ENCODE data around the gene SF3A1.
A peak's percentile ranks its signal among the peaks of the same experiment; 100 is the strongest.

SF3A1 gene

DNA sequence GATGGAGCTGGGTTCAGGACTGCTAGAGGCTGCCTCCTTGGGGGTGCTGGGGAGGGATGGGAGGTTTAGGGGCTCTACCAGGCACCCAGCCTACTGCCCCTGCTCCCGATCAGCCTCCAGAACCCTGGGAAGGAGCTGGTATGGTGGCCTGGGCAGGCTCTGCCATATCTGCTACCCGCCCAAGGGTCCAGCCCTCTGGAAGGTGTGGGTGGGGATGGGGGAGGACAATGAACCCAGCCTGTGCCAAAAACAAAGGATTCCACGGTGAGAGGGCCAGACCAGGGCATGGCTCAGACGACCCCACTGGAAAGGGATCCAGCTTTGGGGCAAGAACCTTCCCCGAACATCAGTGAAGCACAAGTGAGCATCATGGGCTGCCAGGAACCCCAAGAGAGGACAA is 70.4 kb downstream of the SF3A1 start:
- WGBS, 2 donors (ENCODE audit: extremely low coverage in 2 of 2, insufficient read length in 2 of 2, insufficient replicate concordance in 1 of 2), result no CpG with 5 or more reads among the region's 5 CpGs
- H3K27ac ChIP-seq (replicated peaks; ENCODE audit: low read length), result no peak overlapping the region
- H3K14ac ChIP-seq (ENCODE audit: low read length), result no peak overlapping the region
- no peaks in the 10 kb centered on the region for H3K9me3 ChIP-seq (replicated peaks in 1 of 2; ENCODE audit: control insufficient read depth in 2 of 2, insufficient read depth in 1 of 2, low read depth in 1 of 2, low read length in 2 of 2)
- no peak overlapping the region for H4K91ac ChIP-seq (ENCODE audit: low read depth, low read length, poor library complexity)
- no peak overlapping the region for H3K4me3 ChIP-seq (ENCODE audit: low read length in 2 of 2)
- H3K27me3 ChIP-seq (ENCODE audit: control insufficient read depth in 3 of 3, insufficient read depth in 3 of 3, low read depth in 1 of 3, low read length in 3 of 3), result peaks cover 0 to 6% (median 0%) of the 10 kb centered on the region in 3 experiments
- H2BK15ac ChIP-seq (ENCODE audit: low read length), result peak overlapping the region; percentile 55
- peak overlapping the region; percentile 56 for H2BK5ac ChIP-seq (ENCODE audit: low read length)
- no peak overlapping the region for H2AFZ ChIP-seq (ENCODE audit: low read length)
- H3K9ac ChIP-seq (ENCODE audit: low read depth, low read length, poor library complexity), result no peak overlapping the region
- no peak overlapping the region for H4K8ac ChIP-seq (ENCODE audit: low read depth, low read length)
- H2BK120ac ChIP-seq (ENCODE audit: low read depth, low read length), result peak overlapping the region; percentile 81
- peaks cover 15 to 18% of the 10 kb centered on the region in 2 donors for H3K4me1 ChIP-seq (ENCODE audit: control insufficient read depth in 2 of 2, insufficient read depth in 1 of 2, low read depth in 1 of 2, low read length in 2 of 2)
- no peaks in the 10 kb centered on the region for H3K36me3 ChIP-seq (replicated peaks in 1 of 2; ENCODE audit: control insufficient read depth in 2 of 2, insufficient read depth in 2 of 2, low read length in 2 of 2)
- H3K4me2 ChIP-seq (ENCODE audit: insufficient read depth, low read length, poor library complexity, severe bottlenecking), result no peak overlapping the region
- no peaks in the 10 kb centered on the region for H3K79me1 ChIP-seq (ENCODE audit: low read depth, low read length)
- H3K23ac ChIP-seq (ENCODE audit: low read depth, low read length, poor library complexity), result peak overlapping the region; percentile 62
- H2AK5ac ChIP-seq (ENCODE audit: low read depth, low read length), result peak overlapping the region; percentile 95
- H2BK12ac ChIP-seq (ENCODE audit: low read length), result no peak overlapping the region
- no peak for DNase-seq (ENCODE audit: low spot score)
- H3K18ac ChIP-seq (ENCODE audit: low read length), result peak overlapping the region; percentile 71
- H3K4ac ChIP-seq (ENCODE audit: low read length), result no peak overlapping the region

DNA sequence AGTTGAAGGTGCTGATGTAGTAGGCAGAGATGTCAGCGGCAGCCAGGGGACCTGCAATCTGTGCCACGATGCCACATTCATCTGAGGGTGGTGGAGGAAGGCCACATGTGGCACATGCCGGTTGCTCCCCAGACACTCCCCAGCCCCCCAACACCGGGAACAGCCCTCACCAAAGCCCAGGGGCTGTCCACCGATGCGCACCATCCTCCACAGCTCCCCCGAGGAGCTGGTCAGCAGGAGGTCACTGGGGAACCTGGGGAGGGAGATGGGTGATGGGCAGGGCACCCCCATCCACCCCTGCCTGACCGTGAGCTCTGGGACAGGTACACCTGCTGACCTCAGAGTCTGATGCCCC is 70.9 kb downstream of the SF3A1 start:
- Histone ChIP-seq H3K4me2 (ENCODE audit: insufficient read depth, low read length, poor library complexity, severe bottlenecking) (no peak overlapping the region), H3K36me3 (replicated peaks in 1 of 2; ENCODE audit: control insufficient read depth in 2 of 2, insufficient read depth in 2 of 2, low read length in 2 of 2) (no peaks in the 10 kb centered on the region), H3K79me1 (ENCODE audit: low read depth, low read length) (no peaks in the 10 kb centered on the region), H3K9me3 (replicated peaks in 1 of 2; ENCODE audit: control insufficient read depth in 2 of 2, insufficient read depth in 1 of 2, low read depth in 1 of 2, low read length in 2 of 2) (no peaks in the 10 kb centered on the region), H3K23ac (ENCODE audit: low read depth, low read length, poor library complexity) (peak overlapping the region; percentile 50), H3K4me3 (ENCODE audit: low read length in 2 of 2) (no peak overlapping the region), H4K91ac (ENCODE audit: low read depth, low read length, poor library complexity) (no peak overlapping the region), H3K27me3 (ENCODE audit: control insufficient read depth in 3 of 3, insufficient read depth in 3 of 3, low read depth in 1 of 3, low read length in 3 of 3) (peaks cover 0 to 6% (median 0%) of the 10 kb centered on the region in 3 experiments), H3K4ac (ENCODE audit: low read length) (no peak overlapping the region), H3K27ac (replicated peaks; ENCODE audit: low read length) (no peak overlapping the region), H2BK15ac (ENCODE audit: low read length) (no peak overlapping the region), H2AK5ac (ENCODE audit: low read depth, low read length) (peak overlapping the region; percentile 95), H2BK12ac (ENCODE audit: low read length) (no peak overlapping the region), H2BK120ac (ENCODE audit: low read depth, low read length) (peak overlapping the region; percentile 81), H3K4me1 (ENCODE audit: control insufficient read depth in 2 of 2, insufficient read depth in 1 of 2, low read depth in 1 of 2, low read length in 2 of 2) (peaks cover 13 to 17% of the 10 kb centered on the region in 2 donors), H2BK5ac (ENCODE audit: low read length) (no peak overlapping the region), H3K18ac (ENCODE audit: low read length) (peak overlapping the region; percentile 25), H4K8ac (ENCODE audit: low read depth, low read length) (no peak overlapping the region), H3K9ac (ENCODE audit: low read depth, low read length, poor library complexity) (peak overlapping the region; percentile 66), H3K14ac (ENCODE audit: low read length) (no peak overlapping the region), H2AFZ (ENCODE audit: low read length) (no peak overlapping the region)
- no CpG with 5 or more reads among the region's 8 CpGs for WGBS, 2 donors (ENCODE audit: extremely low coverage in 2 of 2, insufficient read length in 2 of 2, insufficient replicate concordance in 1 of 2)
- no peak for DNase-seq (ENCODE audit: low spot score)

DNA sequence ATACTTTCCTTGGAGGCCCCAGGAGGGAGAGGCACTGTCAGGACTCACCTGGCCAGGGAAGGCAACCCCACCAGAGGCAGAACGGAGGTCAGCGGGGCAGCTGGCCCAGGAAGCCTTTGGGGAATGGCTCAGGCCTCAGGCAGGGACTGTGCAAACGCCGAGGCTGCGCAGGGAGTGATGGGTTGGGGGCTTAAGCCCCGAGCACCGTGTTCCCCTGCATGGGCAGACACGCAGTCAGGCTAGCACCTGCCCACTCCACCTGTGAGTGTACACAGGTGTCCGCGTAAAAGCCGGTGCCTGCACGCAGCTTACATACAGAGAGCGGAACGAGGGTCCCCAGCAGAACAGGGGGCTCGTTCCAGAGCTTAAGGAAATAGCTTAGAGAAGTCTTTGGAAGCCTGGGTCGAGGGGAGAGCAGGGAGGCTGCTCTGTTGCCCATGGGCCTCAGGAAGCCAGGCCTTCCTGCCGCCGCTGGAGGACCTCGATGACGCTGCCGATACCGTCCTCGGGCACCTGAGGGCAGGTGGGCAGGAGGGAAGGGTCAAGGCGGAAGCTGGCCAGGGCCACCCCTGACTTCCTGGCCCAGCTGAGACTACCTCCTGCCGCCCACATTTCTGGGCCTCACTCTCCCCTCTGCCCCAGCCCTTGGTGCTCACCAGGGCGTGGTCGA is 71.4 kb downstream of the SF3A1 start:
- Histone ChIP-seq H2BK12ac (ENCODE audit: low read length) (no peak overlapping the region), H4K8ac (ENCODE audit: low read depth, low read length) (no peak overlapping the region), H3K4me2 (ENCODE audit: insufficient read depth, low read length, poor library complexity, severe bottlenecking) (no peak overlapping the region), H3K14ac (ENCODE audit: low read length) (no peak overlapping the region), H3K9ac (ENCODE audit: low read depth, low read length, poor library complexity) (peak overlapping the region; percentile 66), H3K27ac (replicated peaks; ENCODE audit: low read length) (no peak overlapping the region), H3K4me1 (ENCODE audit: control insufficient read depth in 2 of 2, insufficient read depth in 1 of 2, low read depth in 1 of 2, low read length in 2 of 2) (peaks cover 9 to 12% of the 10 kb centered on the region in 2 donors), H3K23ac (ENCODE audit: low read depth, low read length, poor library complexity) (peak overlapping the region; percentile 50), H3K18ac (ENCODE audit: low read length) (peak overlapping the region; percentile 25), H3K9me3 (replicated peaks in 1 of 2; ENCODE audit: control insufficient read depth in 2 of 2, insufficient read depth in 1 of 2, low read depth in 1 of 2, low read length in 2 of 2) (no peaks in the 10 kb centered on the region), H3K36me3 (replicated peaks in 1 of 2; ENCODE audit: control insufficient read depth in 2 of 2, insufficient read depth in 2 of 2, low read length in 2 of 2) (no peaks in the 10 kb centered on the region), H3K27me3 (ENCODE audit: control insufficient read depth in 3 of 3, insufficient read depth in 3 of 3, low read depth in 1 of 3, low read length in 3 of 3) (peaks cover 0 to 6% (median 0%) of the 10 kb centered on the region in 3 experiments), H2BK5ac (ENCODE audit: low read length) (no peak overlapping the region), H3K79me1 (ENCODE audit: low read depth, low read length) (no peaks in the 10 kb centered on the region), H2AK5ac (ENCODE audit: low read depth, low read length) (peak overlapping the region; percentile 95), H2AFZ (ENCODE audit: low read length) (no peak overlapping the region), H3K4ac (ENCODE audit: low read length) (no peak overlapping the region), H3K4me3 (ENCODE audit: low read length in 2 of 2) (no peak overlapping the region), H2BK120ac (ENCODE audit: low read depth, low read length) (no peak overlapping the region), H4K91ac (ENCODE audit: low read depth, low read length, poor library complexity) (no peak overlapping the region), H2BK15ac (ENCODE audit: low read length) (no peak overlapping the region)
- DNase-seq (ENCODE audit: low spot score), result no peak
- no CpG with 5 or more reads among the region's 27 CpGs for WGBS, 2 donors (ENCODE audit: extremely low coverage in 2 of 2, insufficient read length in 2 of 2, insufficient replicate concordance in 1 of 2)

DNA sequence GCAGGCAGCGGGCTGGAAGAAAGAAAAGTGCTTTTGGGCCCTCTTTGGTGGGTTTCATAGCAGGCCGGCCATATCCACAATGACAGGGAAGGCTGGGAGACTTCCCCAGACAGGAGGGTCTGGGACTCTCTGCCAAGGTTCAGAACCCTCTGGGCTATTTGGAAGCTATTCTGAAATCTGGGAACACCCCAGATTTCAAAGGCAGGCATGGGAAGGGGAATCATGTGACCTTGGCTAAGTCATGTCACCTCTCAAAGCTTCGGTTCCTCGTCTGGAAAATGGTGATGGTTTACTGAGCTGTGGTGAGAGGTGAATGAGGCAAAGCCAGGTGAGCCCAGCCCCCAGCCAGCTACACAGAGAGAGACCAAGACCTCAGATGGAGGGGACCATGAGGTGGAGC is 72.0 kb downstream of the SF3A1 start:
- H3K27me3 ChIP-seq (ENCODE audit: control insufficient read depth in 3 of 3, insufficient read depth in 3 of 3, low read depth in 1 of 3, low read length in 3 of 3), result peaks cover 0 to 6% (median 0%) of the 10 kb centered on the region in 3 experiments
- no peak for DNase-seq (ENCODE audit: low spot score)
- H3K79me1 ChIP-seq (ENCODE audit: low read depth, low read length), result no peaks in the 10 kb centered on the region
- H2BK12ac ChIP-seq (ENCODE audit: low read length), result no peak overlapping the region
- no peak overlapping the region for H2BK120ac ChIP-seq (ENCODE audit: low read depth, low read length)
- no peak overlapping the region for H2AFZ ChIP-seq (ENCODE audit: low read length)
- H2BK15ac ChIP-seq (ENCODE audit: low read length), result no peak overlapping the region
- H2AK5ac ChIP-seq (ENCODE audit: low read depth, low read length), result no peak overlapping the region
- peak overlapping the region; percentile 27 for H3K18ac ChIP-seq (ENCODE audit: low read length)
- no peak overlapping the region for H3K23ac ChIP-seq (ENCODE audit: low read depth, low read length, poor library complexity)
- no CpG with 5 or more reads among the region's 4 CpGs for WGBS, 2 donors (ENCODE audit: extremely low coverage in 2 of 2, insufficient read length in 2 of 2, insufficient replicate concordance in 1 of 2)
- H2BK5ac ChIP-seq (ENCODE audit: low read length), result peak overlapping the region; percentile 31
- no peak overlapping the region for H3K4me3 ChIP-seq (ENCODE audit: low read length in 2 of 2)
- H3K36me3 ChIP-seq (replicated peaks in 1 of 2; ENCODE audit: control insufficient read depth in 2 of 2, insufficient read depth in 2 of 2, low read length in 2 of 2), result no peaks in the 10 kb centered on the region
- peaks cover 6 to 8% of the 10 kb centered on the region in 2 donors for H3K4me1 ChIP-seq (ENCODE audit: control insufficient read depth in 2 of 2, insufficient read depth in 1 of 2, low read depth in 1 of 2, low read length in 2 of 2)
- no peaks in the 10 kb centered on the region for H3K9me3 ChIP-seq (replicated peaks in 1 of 2; ENCODE audit: control insufficient read depth in 2 of 2, insufficient read depth in 1 of 2, low read depth in 1 of 2, low read length in 2 of 2)
- no peak overlapping the region for H3K14ac ChIP-seq (ENCODE audit: low read length)
- no peak overlapping the region for H3K9ac ChIP-seq (ENCODE audit: low read depth, low read length, poor library complexity)
- H4K91ac ChIP-seq (ENCODE audit: low read depth, low read length, poor library complexity), result no peak overlapping the region
- H3K4me2 ChIP-seq (ENCODE audit: insufficient read depth, low read length, poor library complexity, severe bottlenecking), result no peak overlapping the region
- H3K4ac ChIP-seq (ENCODE audit: low read length), result no peak overlapping the region
- no peak overlapping the region for H3K27ac ChIP-seq (replicated peaks; ENCODE audit: low read length)
- no peak overlapping the region for H4K8ac ChIP-seq (ENCODE audit: low read depth, low read length)

All from neuronal stem cell (in vitro differentiated cells).